ENCODE measurements around the gene SLC7A5.
"Not testable (repeated sequence)": the region's sequence is repeated elsewhere in the genome, so short reads cannot be mapped to it uniquely, and the experiment has no call there.

Gene SLC7A5

GRCh38 chr16:87900489-87900888, 31.2 kb upstream of the SLC7A5 start:
- H3K4me2 ChIP-seq (ENCODE audit: low read length); H3K36me3 ChIP-seq (ENCODE audit: insufficient read depth, low read length); H3K27me3 ChIP-seq (ENCODE audit: control insufficient read depth, insufficient read depth, low read length); H3K9ac ChIP-seq (ENCODE audit: low read depth, low read length); H3K9me3 ChIP-seq (replicated peaks; ENCODE audit: low read length); H3K4me3 ChIP-seq (ENCODE audit: low read length): not testable (repeated sequence)
- peaks cover 11% of the 10 kb centered on the region for H3K4me1 ChIP-seq (ENCODE audit: control insufficient read depth, insufficient read depth, low read length)

GRCh38 chr16:87897521-87898505, 28.5 kb upstream of the SLC7A5 start:
- H3K4me1 ChIP-seq (ENCODE audit: control insufficient read depth, insufficient read depth, low read length) = peaks cover 25% of the 10 kb centered on the region
- H3K27me3 ChIP-seq (ENCODE audit: control insufficient read depth, insufficient read depth, low read length) = peaks cover 6% of the 10 kb centered on the region
- H3K9me3 ChIP-seq (replicated peaks; ENCODE audit: low read length) = no peaks in the 10 kb centered on the region
- no peak overlapping the region for H3K4me2 ChIP-seq (ENCODE audit: low read length)
- H3K4me3 ChIP-seq (ENCODE audit: low read length) = no peak overlapping the region
- H3K36me3 ChIP-seq (ENCODE audit: insufficient read depth, low read length) = no peaks in the 10 kb centered on the region
- no peak overlapping the region for H3K9ac ChIP-seq (ENCODE audit: low read depth, low read length)

GRCh38 chr16:87896924-87897520, 27.7 kb upstream of the SLC7A5 start:
- not testable (repeated sequence) for H3K9me3 ChIP-seq (replicated peaks; ENCODE audit: low read length); H3K9ac ChIP-seq (ENCODE audit: low read depth, low read length); H3K27me3 ChIP-seq (ENCODE audit: control insufficient read depth, insufficient read depth, low read length); H3K4me2 ChIP-seq (ENCODE audit: low read length); H3K36me3 ChIP-seq (ENCODE audit: insufficient read depth, low read length); H3K4me3 ChIP-seq (ENCODE audit: low read length)
- peaks cover 25% of the 10 kb centered on the region for H3K4me1 ChIP-seq (ENCODE audit: control insufficient read depth, insufficient read depth, low read length)

GRCh38 chr16:87896176-87896890, 27.0 kb upstream of the SLC7A5 start:
- H3K4me1 ChIP-seq (ENCODE audit: control insufficient read depth, insufficient read depth, low read length) = peaks cover 25% of the 10 kb centered on the region
- H3K9ac ChIP-seq (ENCODE audit: low read depth, low read length); H3K4me3 ChIP-seq (ENCODE audit: low read length): not testable (repeated sequence)

GRCh38 chr16:87895641-87896141, 26.4 kb upstream of the SLC7A5 start:
- Histone ChIP-seq H3K9me3 (replicated peaks; ENCODE audit: low read length) (no peaks in the 10 kb centered on the region), H3K4me3 (ENCODE audit: low read length) (no peak overlapping the region), H3K9ac (ENCODE audit: low read depth, low read length) (no peak overlapping the region), H3K27me3 (ENCODE audit: control insufficient read depth, insufficient read depth, low read length) (peaks cover 6% of the 10 kb centered on the region), H3K36me3 (ENCODE audit: insufficient read depth, low read length) (no peaks in the 10 kb centered on the region), H3K4me1 (ENCODE audit: control insufficient read depth, insufficient read depth, low read length) (peaks cover 25% of the 10 kb centered on the region), H3K4me2 (ENCODE audit: low read length) (no peak overlapping the region)

More at GRCh38 chr16:87896176-87896890, 27.0 kb upstream of the SLC7A5 start:
- H3K4me2 ChIP-seq (ENCODE audit: low read length); H3K27me3 ChIP-seq (ENCODE audit: control insufficient read depth, insufficient read depth, low read length); H3K9me3 ChIP-seq (replicated peaks; ENCODE audit: low read length); H3K36me3 ChIP-seq (ENCODE audit: insufficient read depth, low read length): not testable (repeated sequence)

DNA sequence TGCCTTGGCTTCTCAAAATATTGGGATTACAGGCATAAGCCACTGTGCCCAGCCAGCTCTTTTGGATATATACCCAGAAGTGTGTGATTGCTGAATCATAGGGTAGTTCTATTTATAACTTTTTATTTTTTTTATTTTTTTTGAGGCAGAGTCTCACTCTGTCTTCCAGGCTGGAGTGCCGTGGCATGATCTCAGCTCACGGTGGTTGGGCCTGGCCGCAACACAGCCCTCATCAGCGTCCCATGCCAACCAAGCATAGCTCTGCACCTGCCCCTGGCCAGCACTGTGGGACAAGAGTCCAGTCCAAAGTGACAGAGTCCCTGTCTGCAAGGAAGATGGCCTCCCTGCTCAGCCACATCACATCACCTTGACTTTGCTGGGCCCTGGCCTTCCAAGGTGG, 24.7 kb upstream of the SLC7A5 start:
- H3K36me3 ChIP-seq (ENCODE audit: insufficient read depth, low read length); H3K9me3 ChIP-seq (replicated peaks; ENCODE audit: low read length); H3K9ac ChIP-seq (ENCODE audit: low read depth, low read length); H3K27me3 ChIP-seq (ENCODE audit: control insufficient read depth, insufficient read depth, low read length); H3K4me3 ChIP-seq (ENCODE audit: low read length): not testable (repeated sequence)
- peak overlapping the region; percentile 50 for H3K4me2 ChIP-seq (ENCODE audit: low read length)
- peaks cover 25% of the 10 kb centered on the region for H3K4me1 ChIP-seq (ENCODE audit: control insufficient read depth, insufficient read depth, low read length)

DNA sequence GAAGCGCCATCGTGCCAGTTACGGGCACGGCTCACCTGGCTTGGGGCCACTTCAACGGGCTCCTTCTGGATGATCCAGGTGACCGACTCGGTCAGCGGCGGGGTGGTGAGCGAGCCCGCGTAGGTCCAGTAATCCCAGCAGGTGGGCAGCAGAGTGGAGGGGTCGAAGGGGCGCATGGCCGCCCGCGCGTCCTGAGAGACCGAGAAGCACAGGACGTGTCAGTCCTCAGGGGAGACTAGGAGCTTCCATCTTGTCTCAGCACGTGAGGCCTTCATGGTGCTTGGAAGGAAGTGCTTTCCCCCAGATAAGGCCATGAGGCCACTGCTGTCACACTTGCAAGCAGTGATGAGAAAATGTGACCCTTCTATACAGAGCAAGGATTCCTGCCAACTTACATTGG, 22.5 kb upstream of the SLC7A5 start:
- H3K9ac ChIP-seq (ENCODE audit: low read depth, low read length) = no peak overlapping the region
- H3K4me3 ChIP-seq (ENCODE audit: low read length) = no peak overlapping the region

DNA sequence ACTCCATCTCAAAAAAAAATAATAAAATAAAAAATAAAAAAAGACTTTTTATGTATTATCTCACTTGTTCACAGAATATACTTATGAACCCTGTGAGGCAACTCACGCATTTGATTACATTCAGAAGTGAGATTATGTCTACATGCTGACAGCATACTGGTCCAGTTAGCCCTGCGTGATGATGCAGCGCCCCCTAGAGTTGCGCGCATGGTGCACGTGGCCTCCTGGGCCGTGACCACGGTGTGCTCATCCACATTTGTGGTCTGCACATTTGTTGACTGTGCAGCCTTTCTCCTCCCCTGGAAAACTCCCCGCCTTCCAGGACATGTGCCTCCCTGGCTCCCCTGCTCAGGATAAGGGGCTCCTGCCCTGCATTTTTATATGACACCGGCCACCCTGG, 20.5 kb upstream of the SLC7A5 start:
- H3K4me3 ChIP-seq (ENCODE audit: low read length); H3K9ac ChIP-seq (ENCODE audit: low read depth, low read length); H3K9me3 ChIP-seq (replicated peaks; ENCODE audit: low read length); H3K4me2 ChIP-seq (ENCODE audit: low read length); H3K27me3 ChIP-seq (ENCODE audit: control insufficient read depth, insufficient read depth, low read length); H3K36me3 ChIP-seq (ENCODE audit: insufficient read depth, low read length): not testable (repeated sequence)
- peaks cover 12% of the 10 kb centered on the region for H3K4me1 ChIP-seq (ENCODE audit: control insufficient read depth, insufficient read depth, low read length)

More for the DNA sequence above, 22.5 kb upstream of the SLC7A5 start:
- Histone ChIP-seq H3K36me3 (ENCODE audit: insufficient read depth, low read length) (no peaks in the 10 kb centered on the region), H3K27me3 (ENCODE audit: control insufficient read depth, insufficient read depth, low read length) (no peaks in the 10 kb centered on the region), H3K4me2 (ENCODE audit: low read length) (no peak overlapping the region), H3K9me3 (replicated peaks; ENCODE audit: low read length) (no peaks in the 10 kb centered on the region), H3K4me1 (ENCODE audit: control insufficient read depth, insufficient read depth, low read length) (peaks cover 25% of the 10 kb centered on the region)

DNA sequence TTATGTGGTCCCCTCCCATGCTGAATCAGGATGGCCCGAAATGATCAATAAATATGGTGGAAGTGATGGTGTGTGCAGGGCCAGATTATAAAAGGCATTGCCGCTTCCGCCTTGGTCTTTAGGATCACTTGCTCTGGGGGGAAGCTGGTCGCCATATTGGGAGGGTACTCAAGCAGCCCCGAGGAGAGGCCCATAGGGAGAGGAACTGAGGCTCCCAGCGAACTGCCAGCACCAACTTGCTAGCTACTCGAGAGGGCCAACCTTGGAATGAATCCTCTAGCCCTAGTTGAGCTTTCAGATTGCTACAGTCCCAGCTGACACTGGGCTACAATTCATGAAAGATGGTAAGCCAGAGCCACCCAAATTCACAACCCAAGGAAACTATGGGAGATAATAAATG, 19.0 kb upstream of the SLC7A5 start:
- not testable (repeated sequence) for H3K9me3 ChIP-seq (replicated peaks; ENCODE audit: low read length); H3K4me2 ChIP-seq (ENCODE audit: low read length); H3K4me3 ChIP-seq (ENCODE audit: low read length); H3K36me3 ChIP-seq (ENCODE audit: insufficient read depth, low read length); H3K4me1 ChIP-seq (ENCODE audit: control insufficient read depth, insufficient read depth, low read length); H3K27me3 ChIP-seq (ENCODE audit: control insufficient read depth, insufficient read depth, low read length); H3K9ac ChIP-seq (ENCODE audit: low read depth, low read length)

DNA sequence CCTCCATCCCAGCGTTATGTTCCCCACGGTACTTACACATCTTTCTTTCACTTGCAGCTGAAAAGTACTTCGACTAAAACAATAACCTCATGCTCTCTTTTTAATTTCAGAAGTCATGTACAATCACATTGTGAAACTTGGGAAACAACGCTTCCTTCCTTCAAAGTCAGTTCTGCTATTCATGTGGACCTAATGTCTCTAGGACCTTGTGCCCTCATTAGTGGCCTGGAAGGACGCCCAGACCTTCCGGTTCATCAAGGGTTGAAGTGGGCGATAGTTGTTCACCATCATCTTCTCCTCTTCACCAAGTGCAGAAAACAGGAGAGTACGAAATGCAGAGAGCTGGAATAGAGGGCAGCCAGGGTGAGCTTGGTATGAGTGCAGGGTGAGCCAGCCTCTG, 18.6 kb upstream of the SLC7A5 start:
- not testable (repeated sequence) for H3K4me2 ChIP-seq (ENCODE audit: low read length); H3K27me3 ChIP-seq (ENCODE audit: control insufficient read depth, insufficient read depth, low read length); H3K4me1 ChIP-seq (ENCODE audit: control insufficient read depth, insufficient read depth, low read length); H3K4me3 ChIP-seq (ENCODE audit: low read length); H3K36me3 ChIP-seq (ENCODE audit: insufficient read depth, low read length); H3K9ac ChIP-seq (ENCODE audit: low read depth, low read length); H3K9me3 ChIP-seq (replicated peaks; ENCODE audit: low read length)

DNA sequence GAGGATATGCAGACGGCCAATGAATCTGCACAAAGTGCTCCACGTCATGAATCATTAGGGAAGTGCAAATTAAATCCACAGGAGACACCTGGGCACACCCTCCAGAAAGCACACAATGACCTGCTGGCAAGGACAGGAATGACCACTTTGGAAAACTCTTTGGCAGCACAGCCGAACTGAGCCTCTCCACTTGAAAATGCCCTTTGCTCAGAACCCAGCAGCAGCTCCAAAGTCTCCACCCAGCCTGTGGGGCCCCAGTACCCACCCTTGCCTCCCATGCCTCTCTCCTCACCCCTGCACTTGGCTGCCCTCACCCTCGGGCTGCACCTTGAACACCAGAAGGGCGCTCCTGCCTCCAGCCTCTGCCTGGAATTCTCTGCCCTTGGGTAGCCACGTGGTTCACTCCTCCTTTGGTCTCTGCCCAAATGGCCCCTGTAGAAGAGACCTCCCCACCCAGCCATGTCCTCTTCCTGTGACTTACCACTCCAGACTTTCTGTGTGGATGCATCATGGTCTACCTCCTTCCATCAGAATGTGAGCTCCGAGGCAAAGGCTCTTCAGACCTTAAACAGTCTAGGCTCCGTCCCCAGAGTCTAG, 16.2 kb upstream of the SLC7A5 start:
- H3K4me2 ChIP-seq (ENCODE audit: low read length); H3K36me3 ChIP-seq (ENCODE audit: insufficient read depth, low read length); H3K9ac ChIP-seq (ENCODE audit: low read depth, low read length); H3K4me1 ChIP-seq (ENCODE audit: control insufficient read depth, insufficient read depth, low read length); H3K9me3 ChIP-seq (replicated peaks; ENCODE audit: low read length); H3K4me3 ChIP-seq (ENCODE audit: low read length): not testable (repeated sequence)
- H3K27me3 ChIP-seq (ENCODE audit: control insufficient read depth, insufficient read depth, low read length) = peaks cover 24% of the 10 kb centered on the region
